GM23248 (cell line): ENCODE measurements around the gene PLIN5.

Source experiments
- EZH2 ChIP-seq: fragments of 200-600 bp; sonication (generic); IDR thresholded peaks from 2 replicates; pipeline ENCODE4 v1.6.1; 2018; ENCODE audit warnings: antibody characterized with exemption, mild to moderate bottlenecking; ENCODE audit not compliant: insufficient read depth, poor library complexity, severe bottlenecking
- EZH2phosphoT487 ChIP-seq: fragments of 200-600 bp; sonication (generic); IDR thresholded peaks from 2 replicates; pipeline ENCODE4 v1.6.1; 2018; ENCODE audit warnings: antibody characterized with exemption, moderate library complexity, mild to moderate bottlenecking, low read depth; ENCODE audit not compliant: insufficient read depth

- TF ChIP-seq EZH2phosphoT487, result no peak
- TF ChIP-seq EZH2, result no peak
Observed at GRCh38 chr19:4528843-4529242, 6.2 kb downstream of the PLIN5 start.
